Suprapubic skin (tissue), 4 donors: ENCODE results near the gene PNPLA8. TPM values are rescaled to one million over a fixed set of nuclear protein-coding genes. Genes with fewer than 3 reads are reported as not detected.

Experiments
- DNase-seq, 2 donors: peaks; one replicate each; pipeline ENCODE4 v3.0.0-alpha.2; 2019; ENCODE audit warnings: low spot score in 2 of 2
- H3K27ac ChIP-seq: fragments of 200-600 bp; sonication (generic); one replicate; pipeline ENCODE4 v1.5.1; 2019
- H3K27me3 ChIP-seq: fragments of 200-600 bp; sonication (generic); one replicate; pipeline ENCODE4 v1.5.1; 2019
- H3K36me3 ChIP-seq: fragments of 200-600 bp; sonication (generic); one replicate; pipeline ENCODE4 v1.5.1; 2019
- H3K4me1 ChIP-seq: fragments of 200-600 bp; sonication (generic); one replicate; pipeline ENCODE4 v1.5.1; 2019
- H3K4me3 ChIP-seq: fragments of 200-600 bp; sonication (generic); one replicate; pipeline ENCODE4 v1.5.1; 2019; ENCODE audit warnings: mild to moderate bottlenecking
- H3K9me3 ChIP-seq: fragments of 200-600 bp; sonication (generic); one replicate; pipeline ENCODE4 v1.5.1; 2019
- CTCF ChIP-seq, 2 donors: fragments of 200-600 bp in 1 of 2; fragments of 450-650 bp in 1 of 2; sonication (generic) in 1 of 2; IDR thresholded peaks; one replicate each; pipeline ENCODE4 v1.5.1; 2016 to 2019; ENCODE audit warnings: antibody characterized with exemption in 2 of 2, mild to moderate bottlenecking in 1 of 2, moderate library complexity in 1 of 2
- EP300 ChIP-seq: sonication (generic); formaldehyde crosslinking; IDR thresholded peaks from one replicate; pipeline ENCODE4 v1.6.1; 2017; ENCODE audit warnings: antibody characterized with exemption
- POLR2A ChIP-seq, 2 donors: fragments of 450-650 bp; IDR thresholded peaks; one replicate each; pipeline ENCODE4 v1.6.1; 2017; ENCODE audit warnings: antibody characterized with exemption in 2 of 2, mild to moderate bottlenecking in 2 of 2, moderate library complexity in 2 of 2
- POLR2AphosphoS5 ChIP-seq, 3 donors: sonication (generic); formaldehyde crosslinking; IDR thresholded peaks; one replicate each; pipeline ENCODE4 v1.6.1; 2017; ENCODE audit warnings: antibody characterized with exemption in 3 of 3
- WGBS: methylation state at CpG from one replicate; pipeline ENCODE4 v1.1.5; 2018; 5-methylcytosine and 5-hydroxymethylcytosine counted together
- total RNA-seq, 4 donors: library from RNA; depleted of rRNA; stranded (reverse); fragments of >200 nt; gene quantifications; one replicate each; pipeline ENCODE4 v1.1.0, GENCODE V29; 2016

PNPLA8 gene
- total RNA-seq, 4 donors from 2014 or later, result 28.1 to 49.8 (median 41.5) TPM

GRCh38 chr7:108497082-108497725 lies 28.7 kb downstream of the PNPLA8 start:
- 93% methylated on average over 3 of the region's 3 CpGs for WGBS
- Histone ChIP-seq H3K27me3 (no peaks in the 10 kb centered on the region), H3K27ac (no peak overlapping the region), H3K36me3 (peaks cover 48% of the 10 kb centered on the region), H3K9me3 (no peaks in the 10 kb centered on the region), H3K4me1 (no peaks in the 10 kb centered on the region), H3K4me3 (no peak overlapping the region)
- DNase-seq, result no peak
- TF ChIP-seq CTCF (IDR thresholded peaks at IDR 0.05) (peak; percentile 71), POLR2A (IDR thresholded peaks at IDR 0.05) (no peak)

GRCh38 chr7:108492742-108493141 lies 33.2 kb downstream of the PNPLA8 start:
- 90% methylated on average over 4 of the region's 4 CpGs for WGBS
- H3K4me1 ChIP-seq, result no peaks in the 10 kb centered on the region
- H3K27me3 ChIP-seq, result no peaks in the 10 kb centered on the region
- no peak for DNase-seq
- no peak for TF ChIP-seq CTCF (IDR thresholded peaks at IDR 0.05)
- no peak for TF ChIP-seq EP300
- TF ChIP-seq POLR2AphosphoS5 (IDR thresholded peaks at IDR 0.05), result no peak
- TF ChIP-seq POLR2A (IDR thresholded peaks at IDR 0.05), result no peak
- no peak overlapping the region for H3K27ac ChIP-seq
- H3K4me3 ChIP-seq, result no peak overlapping the region
- H3K36me3 ChIP-seq, result peaks cover 50% of the 10 kb centered on the region
- no peaks in the 10 kb centered on the region for H3K9me3 ChIP-seq

- TF ChIP-seq EP300 (no peak), POLR2A (IDR thresholded peaks at IDR 0.05) (no peak), CTCF (IDR thresholded peaks at IDR 0.05) (no peak), POLR2AphosphoS5 (IDR thresholded peaks at IDR 0.05) (no peak)
- Histone ChIP-seq H3K4me3 (no peak overlapping the region), H3K4me1 (no peaks in the 10 kb centered on the region), H3K36me3 (peaks cover 42% of the 10 kb centered on the region), H3K9me3 (no peaks in the 10 kb centered on the region), H3K27me3 (no peaks in the 10 kb centered on the region), H3K27ac (no peak overlapping the region)
- WGBS, result 84% methylated on average over 4 of the region's 4 CpGs
- no peak for DNase-seq
These were observed 37.0 kb downstream of the PNPLA8 start for GRCh38 chr7:108488768-108489538.

- peaks cover 48% of the 10 kb centered on the region for H3K36me3 ChIP-seq
- TF ChIP-seq POLR2AphosphoS5 (IDR thresholded peaks at IDR 0.05) (no peak), CTCF (IDR thresholded peaks at IDR 0.05) (no peak), EP300 (no peak), POLR2A (IDR thresholded peaks at IDR 0.05) (no peak)
- H3K4me3 ChIP-seq, result no peak overlapping the region
These were observed 38.3 kb downstream of the PNPLA8 start for GRCh38 chr7:108487646-108488045.

GRCh38 chr7:108486291-108486966 lies 39.5 kb downstream of the PNPLA8 start:
- no peak overlapping the region for H3K27ac ChIP-seq
- WGBS, result 88% methylated on average over 5 of the region's 5 CpGs
- no peak for TF ChIP-seq EP300
- no peak for TF ChIP-seq POLR2A (IDR thresholded peaks at IDR 0.05)
- H3K4me3 ChIP-seq, result no peak overlapping the region
- H3K27me3 ChIP-seq, result no peaks in the 10 kb centered on the region
- DNase-seq, result no peak
- H3K4me1 ChIP-seq, result no peaks in the 10 kb centered on the region
- H3K36me3 ChIP-seq, result peaks cover 51% of the 10 kb centered on the region
- H3K9me3 ChIP-seq, result no peaks in the 10 kb centered on the region

More at GRCh38 chr7:108487646-108488045, 38.3 kb downstream of the PNPLA8 start:
- no peak for DNase-seq
- no peaks in the 10 kb centered on the region for H3K27me3 ChIP-seq
- no peaks in the 10 kb centered on the region for H3K9me3 ChIP-seq
- no peaks in the 10 kb centered on the region for H3K4me1 ChIP-seq
- no peak overlapping the region for H3K27ac ChIP-seq
